Caco-2 (cell line): ENCODE data around the gene IDI2. TPM values are rescaled to one million over a fixed set of nuclear protein-coding genes. Genes with fewer than 3 reads are reported as not detected.
A peak's percentile ranks its signal among the peaks of the same experiment; 100 is the strongest.

Experiments used
- BruUV-seq: library from RNA; stranded (reverse); fragments of 400-500 nt; replicated peaks from 2 replicates; lab custom pipeline; 2021; lab: Mats Ljungman, UMichigan
- CTCF ChIA-PET: fragments of 300-600 bp; sonication (Branson Sonifier 250); formaldehyde crosslinking; loops from one replicate; lab custom pipeline; 2022; ENCODE audit warnings: antibody characterized with exemption; lab: Charles Lee
- POLR2A ChIA-PET: fragments of 300-600 bp; sonication (Branson Sonifier 250); formaldehyde crosslinking; loops from one replicate; lab custom pipeline; 2022; ENCODE audit warnings: antibody characterized with exemption; lab: Charles Lee
- DNase-seq, 2 experiments: peaks; one replicate each; pipeline versions ENCODE4 v3.0.0 to v3.0.0-alpha.2; 2020 to 2022
- H3K27me3 ChIP-seq: replicated peaks from 2 replicates; pipeline ENCODE4 v1.6.0; 2011; ENCODE audit warnings: low read length; ENCODE audit not compliant: control insufficient read depth, insufficient read depth
- H3K36me3 ChIP-seq: 2 replicates; pipeline ENCODE4 v1.5.1; 2011; ENCODE audit warnings: low read length; ENCODE audit not compliant: control insufficient read depth, insufficient read depth
- H3K4me1 ChIP-seq: fragments of 250-450 bp; sonication (Bioruptor Pico); 2 replicates; pipeline ENCODE4 v1.5.1; 2020; ENCODE audit warnings: mild to moderate bottlenecking
- H3K4me3 ChIP-seq: 2 replicates; pipeline ENCODE4 v1.5.1; 2011; ENCODE audit warnings: low read depth, mild to moderate bottlenecking, control low read depth, low read length
- H3K9me3 ChIP-seq: fragments of 250-450 bp; sonication (Bioruptor Pico); 2 replicates; pipeline ENCODE4 v1.5.1; 2020; ENCODE audit warnings: mild to moderate bottlenecking, moderate library complexity
- H3K27ac Mint-ChIP-seq: one replicate; pipeline ENCODE4 v1.8.0; 2022; ENCODE audit warnings: mixed read lengths; ENCODE audit not compliant: unreplicated experiment
- H3K27me3 Mint-ChIP-seq: one replicate; pipeline ENCODE4 v1.8.0; 2022; ENCODE audit warnings: mixed read lengths; ENCODE audit not compliant: insufficient read depth, unreplicated experiment
- H3K36me3 Mint-ChIP-seq: one replicate; pipeline ENCODE4 v1.8.0; 2022; ENCODE audit warnings: mild to moderate bottlenecking, mixed read lengths; ENCODE audit not compliant: insufficient read depth, unreplicated experiment
- H3K4me1 Mint-ChIP-seq: one replicate; pipeline ENCODE4 v1.8.0; 2022; ENCODE audit warnings: low read depth, mixed read lengths; ENCODE audit not compliant: unreplicated experiment
- H3K4me3 Mint-ChIP-seq: one replicate; pipeline ENCODE4 v1.8.0; 2022; ENCODE audit warnings: mild to moderate bottlenecking, moderate library complexity, mixed read lengths; ENCODE audit not compliant: unreplicated experiment
- H3K9me3 Mint-ChIP-seq: one replicate; pipeline ENCODE4 v1.8.0; 2022; ENCODE audit warnings: mixed read lengths; ENCODE audit not compliant: unreplicated experiment
- intact Hi-C: fragments of 100-400 bp; cut with micrococcal nuclease; formaldehyde crosslinking; loops from one replicate; pipeline ENCODE4 v1.10.0; 2022; ENCODE audit not compliant: unreplicated experiment
- total RNA-seq: library from RNA; stranded (reverse); gene quantifications from 2 replicates; pipeline ENCODE4 v1.2.3, GENCODE V29; 2022
- TF ChIP-seq, protein P1 (sequence below), 2 experiments: fragments of 200-600 bp in 1 of 2; IDR thresholded peaks; 1 replicate in 1 of 2; 2 replicates in 1 of 2; pipeline versions ENCODE4 v1.5.1 to v1.8.0; 2011 to 2022; ENCODE audit warnings: antibody characterized with exemption in 1 of 2, control low read depth in 1 of 2, inconsistent platforms in 1 of 2, low read depth in 1 of 2, low read length in 1 of 2, mild to moderate bottlenecking in 1 of 2, moderate library complexity in 1 of 2; ENCODE audit not compliant: insufficient read depth in 1 of 2, severe bottlenecking in 1 of 2, unreplicated experiment in 1 of 2

IDI2 gene
- total RNA-seq, 1 experiment from 2014 or later, result not detected

DNA sequence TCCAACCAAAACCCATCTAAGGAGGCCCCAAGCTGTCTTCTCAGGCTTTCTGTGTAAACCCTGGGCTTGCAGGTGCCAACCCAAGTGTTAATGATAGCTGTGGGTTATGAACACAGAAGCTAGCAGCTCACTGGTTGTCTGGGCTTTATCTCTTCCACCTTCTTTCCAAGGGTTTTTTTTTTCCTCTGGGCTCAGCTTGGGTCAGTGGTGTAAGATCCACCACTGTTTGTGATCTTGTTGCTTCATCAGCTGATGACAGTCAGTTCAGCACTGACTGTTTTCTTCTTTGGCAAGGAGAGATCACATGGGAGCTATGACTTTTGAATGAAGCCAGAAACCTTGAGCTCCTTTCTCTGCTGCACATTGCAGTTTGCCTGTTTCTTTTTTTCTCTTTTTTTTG lies 32.8 kb downstream of the IDI2 start:
- ChIA-PET CTCF (no interaction called here), POLR2A (interaction anchor here (1.1 kb wide), 1 partner anchor 56 kb away, joined by 3 read pairs; the partner anchor contains the start of gene IDI1)
- Mint-ChIP-seq H3K27ac (no peak overlapping the region), H3K4me3 (no peak overlapping the region), H3K27me3 (no peaks in the 10 kb centered on the region), H3K36me3 (peaks cover 97% of the 10 kb centered on the region), H3K4me1 (peaks cover 9% of the 10 kb centered on the region), H3K9me3 (no peaks in the 10 kb centered on the region)
- no TSS peak for BruUV-seq
- Histone ChIP-seq H3K4me1 (peaks cover 11% of the 10 kb centered on the region), H3K9me3 (no peaks in the 10 kb centered on the region), H3K4me3 (no peak overlapping the region), H3K36me3 (peaks cover 8% of the 10 kb centered on the region; the same call in 1 of the 2 replicates), H3K27me3 (no peaks in the 10 kb centered on the region)
- TF ChIP-seq, protein P1, sequence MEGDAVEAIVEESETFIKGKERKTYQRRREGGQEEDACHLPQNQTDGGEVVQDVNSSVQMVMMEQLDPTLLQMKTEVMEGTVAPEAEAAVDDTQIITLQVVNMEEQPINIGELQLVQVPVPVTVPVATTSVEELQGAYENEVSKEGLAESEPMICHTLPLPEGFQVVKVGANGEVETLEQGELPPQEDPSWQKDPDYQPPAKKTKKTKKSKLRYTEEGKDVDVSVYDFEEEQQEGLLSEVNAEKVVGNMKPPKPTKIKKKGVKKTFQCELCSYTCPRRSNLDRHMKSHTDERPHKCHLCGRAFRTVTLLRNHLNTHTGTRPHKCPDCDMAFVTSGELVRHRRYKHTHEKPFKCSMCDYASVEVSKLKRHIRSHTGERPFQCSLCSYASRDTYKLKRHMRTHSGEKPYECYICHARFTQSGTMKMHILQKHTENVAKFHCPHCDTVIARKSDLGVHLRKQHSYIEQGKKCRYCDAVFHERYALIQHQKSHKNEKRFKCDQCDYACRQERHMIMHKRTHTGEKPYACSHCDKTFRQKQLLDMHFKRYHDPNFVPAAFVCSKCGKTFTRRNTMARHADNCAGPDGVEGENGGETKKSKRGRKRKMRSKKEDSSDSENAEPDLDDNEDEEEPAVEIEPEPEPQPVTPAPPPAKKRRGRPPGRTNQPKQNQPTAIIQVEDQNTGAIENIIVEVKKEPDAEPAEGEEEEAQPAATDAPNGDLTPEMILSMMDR (IDR thresholded peaks at IDR 0.05; ENCODE audit: insufficient read depth in 1 of 2, low read depth in 1 of 2, low read length in 1 of 2, severe bottlenecking in 1 of 2, unreplicated experiment in 1 of 2), result no peak
- intact Hi-C loops, result no loop called here
- DNase-seq, result no peak

DNA sequence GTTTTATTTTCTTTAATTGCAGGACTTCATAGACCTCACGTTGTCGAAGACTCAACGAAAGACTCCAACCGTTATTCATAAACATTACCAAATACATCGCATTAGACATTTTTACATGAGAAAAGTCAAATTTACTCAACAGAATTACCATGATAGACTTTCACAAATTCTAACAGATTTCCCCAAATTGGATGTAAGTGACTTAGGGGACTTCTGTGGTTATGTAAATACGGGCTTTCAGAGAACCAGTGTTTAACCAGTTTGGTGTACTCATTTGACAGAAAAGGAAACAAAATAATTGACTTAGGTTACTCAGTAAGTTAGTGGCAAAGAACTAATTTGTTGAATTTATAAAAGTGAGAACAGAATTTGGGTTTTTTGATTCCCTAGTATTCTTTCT lies 33.2 kb downstream of the IDI2 start:
- Histone ChIP-seq H3K27me3 (no peaks in the 10 kb centered on the region), H3K4me3 (no peak overlapping the region), H3K4me1 (peaks cover 11% of the 10 kb centered on the region), H3K36me3 (peaks cover 5% of the 10 kb centered on the region; the same call in 1 of the 2 replicates), H3K9me3 (no peaks in the 10 kb centered on the region)
- H3K4me1 Mint-ChIP-seq, result peaks cover 9% of the 10 kb centered on the region
- H3K9me3 Mint-ChIP-seq, result no peaks in the 10 kb centered on the region
- CTCF ChIA-PET, result no interaction called here
- H3K27me3 Mint-ChIP-seq, result no peaks in the 10 kb centered on the region
- POLR2A ChIA-PET, result no interaction called here
- H3K36me3 Mint-ChIP-seq, result peaks cover 97% of the 10 kb centered on the region
- no TSS peak for BruUV-seq
- no peak overlapping the region for H3K27ac Mint-ChIP-seq
- intact Hi-C loops, result no loop called here
- TF ChIP-seq, protein P1 (IDR thresholded peaks at IDR 0.05; ENCODE audit: insufficient read depth in 1 of 2, low read depth in 1 of 2, low read length in 1 of 2, severe bottlenecking in 1 of 2, unreplicated experiment in 1 of 2), result no peak
- H3K4me3 Mint-ChIP-seq, result no peak overlapping the region
- DNase-seq, result no peak

DNA sequence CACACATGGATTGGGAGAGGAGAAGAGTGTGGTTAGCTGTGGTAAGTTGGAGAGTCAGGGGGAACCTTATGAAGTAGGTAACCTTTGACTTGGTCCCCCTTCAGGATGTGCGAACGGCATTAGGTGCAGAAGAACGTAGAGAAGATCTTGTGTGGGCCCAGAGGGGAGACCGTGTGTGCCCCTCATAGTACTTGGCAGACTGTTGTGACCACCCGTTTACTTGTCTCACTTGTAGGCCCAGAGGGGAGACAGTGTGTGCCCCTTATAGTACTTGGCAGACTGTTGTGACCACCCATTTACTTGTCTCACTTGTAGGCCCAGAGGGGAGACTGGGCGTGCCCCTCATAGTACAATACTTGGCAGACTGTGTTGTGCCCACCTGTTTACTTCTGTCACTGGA lies 34.9 kb downstream of the IDI2 start:
- POLR2A ChIA-PET, result no interaction called here
- H3K4me3 Mint-ChIP-seq, result peak overlapping the region; percentile 1
- peaks cover 3% of the 10 kb centered on the region; the same call in 1 of the 2 replicates for H3K36me3 ChIP-seq
- intact Hi-C loops, result no loop called here
- no peaks in the 10 kb centered on the region for H3K27me3 Mint-ChIP-seq
- peaks cover 21% of the 10 kb centered on the region for H3K4me1 Mint-ChIP-seq
- no TSS peak for BruUV-seq
- peaks cover 94% of the 10 kb centered on the region for H3K36me3 Mint-ChIP-seq
- TF ChIP-seq, protein P1 (IDR thresholded peaks at IDR 0.05; ENCODE audit: insufficient read depth in 1 of 2, low read depth in 1 of 2, low read length in 1 of 2, severe bottlenecking in 1 of 2, unreplicated experiment in 1 of 2), result no peak
- no peak overlapping the region for H3K4me3 ChIP-seq
- H3K27me3 ChIP-seq, result no peaks in the 10 kb centered on the region
- H3K4me1 ChIP-seq, result peaks cover 26% of the 10 kb centered on the region
- peak in 1 of 2 experiments; percentile 18 for DNase-seq
- CTCF ChIA-PET, result no interaction called here
- no peaks in the 10 kb centered on the region for H3K9me3 Mint-ChIP-seq
- H3K27ac Mint-ChIP-seq, result no peak overlapping the region
- H3K9me3 ChIP-seq, result no peaks in the 10 kb centered on the region
